GM21825 (cell line): ENCODE measurements around the gene QKI.
"Not testable (repeated sequence)": the region's sequence is repeated elsewhere in the genome, so short reads cannot be mapped to it uniquely, and the experiment has no call there.

Source experiments
- ATAC-seq: cut with Tn5 transposase; IDR thresholded peaks from one replicate; pipeline ENCODE4 v1.9.1; 2021; ENCODE audit warnings: mild to moderate bottlenecking, moderate library complexity; ENCODE audit not compliant: unreplicated experiment

QKI gene

DNA sequence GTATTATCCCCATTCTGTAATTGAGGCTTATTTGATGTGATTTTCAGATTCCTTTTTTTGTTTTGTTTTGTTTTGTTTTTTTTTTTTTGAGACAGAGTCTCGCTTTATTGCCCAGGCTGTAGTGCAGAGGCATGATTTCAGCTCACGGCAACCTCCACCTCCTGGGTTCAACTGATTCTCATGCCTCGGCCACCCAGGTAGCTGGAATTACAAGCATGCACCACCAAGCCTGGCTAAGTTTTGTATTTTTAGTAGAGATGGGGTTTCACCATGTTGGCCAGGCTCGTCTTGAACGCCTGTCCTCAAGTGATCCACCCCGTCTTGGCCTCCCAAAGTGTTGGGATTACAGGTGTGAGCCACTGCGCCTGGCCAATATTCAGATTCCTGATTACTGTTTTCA, 62.4 kb downstream of the QKI start:
- ATAC-seq: not testable (repeated sequence)

DNA sequence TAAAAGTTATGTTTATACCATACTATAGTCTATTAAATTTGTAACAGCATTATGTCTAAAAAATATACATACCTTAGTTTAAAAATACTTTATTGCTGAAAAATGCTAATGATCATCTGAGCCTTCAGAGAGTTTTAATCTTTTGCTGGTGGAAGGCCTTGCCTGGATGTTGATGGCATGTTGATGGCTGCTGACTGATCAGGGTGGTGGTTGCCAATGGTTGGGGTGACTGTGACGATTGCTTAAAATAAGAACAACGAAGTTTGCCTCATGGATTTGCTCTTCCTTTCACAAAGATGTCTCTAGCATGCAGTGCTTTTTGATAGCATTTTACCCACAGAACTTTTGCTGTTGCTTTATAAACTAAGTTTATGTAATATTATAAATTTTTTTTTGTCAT, 68.6 kb downstream of the QKI start:
- no peak for ATAC-seq

DNA sequence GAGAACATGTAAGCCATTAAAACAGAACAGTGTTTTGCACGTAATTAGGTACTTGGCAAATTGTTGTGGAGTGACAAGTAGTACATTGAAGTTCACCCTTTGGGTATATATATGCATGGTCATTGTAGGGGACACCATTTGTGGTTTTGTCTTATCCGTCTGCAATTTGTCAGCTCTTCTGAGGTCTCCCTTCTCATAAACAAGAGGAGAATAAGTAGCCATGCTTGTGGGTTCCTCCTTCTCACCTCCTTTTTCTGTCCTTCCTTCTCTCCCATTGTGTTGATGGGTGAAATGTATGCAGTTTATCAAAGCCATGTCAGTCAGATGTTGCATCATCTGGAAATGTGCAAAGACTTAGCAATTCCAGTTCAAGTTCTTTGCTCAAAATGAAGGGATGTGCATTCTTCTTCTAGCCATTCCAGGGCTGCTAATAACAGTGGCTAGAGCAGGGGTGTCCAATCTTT, 70.9 kb downstream of the QKI start:
- ATAC-seq: no peak

DNA sequence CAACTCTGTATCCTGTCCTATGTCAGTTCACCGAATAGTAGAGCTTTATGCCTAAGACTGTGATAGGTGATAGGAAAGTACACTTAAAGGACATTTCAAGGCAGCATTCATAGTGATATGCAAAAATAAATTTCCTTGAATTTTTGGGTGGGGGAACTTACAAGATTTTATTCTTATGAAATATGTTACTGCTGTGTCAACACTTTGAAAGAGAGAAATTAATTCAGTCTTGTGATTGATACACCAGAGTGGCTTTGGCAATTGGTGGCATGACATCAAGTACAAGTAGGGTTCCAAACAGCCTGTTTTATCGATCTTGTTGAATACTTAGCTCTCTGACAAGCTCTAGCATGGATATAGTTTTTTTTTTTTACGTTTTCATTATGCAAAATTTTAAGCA, 72.3 kb downstream of the QKI start:
- no peak for ATAC-seq

DNA sequence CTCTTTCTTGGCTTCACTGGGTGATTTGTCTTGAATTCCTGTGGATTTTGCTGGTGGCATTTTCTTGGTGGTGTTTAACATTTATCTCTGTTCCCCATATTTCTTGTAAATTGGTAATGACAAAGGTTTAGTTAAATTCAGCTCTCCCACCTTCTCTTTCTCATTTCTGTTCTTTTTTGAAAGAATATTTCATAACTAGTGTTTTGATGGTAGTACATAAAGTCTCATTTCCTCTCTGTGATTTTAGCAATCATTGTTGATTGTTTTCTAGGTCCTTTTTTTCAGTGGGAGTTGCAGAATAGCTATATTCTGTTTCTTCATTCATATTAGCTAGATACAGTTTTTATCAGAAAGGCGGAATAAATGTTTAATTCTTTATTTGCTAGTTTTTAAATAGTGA, 73.1 kb downstream of the QKI start:
- ATAC-seq: no peak

DNA sequence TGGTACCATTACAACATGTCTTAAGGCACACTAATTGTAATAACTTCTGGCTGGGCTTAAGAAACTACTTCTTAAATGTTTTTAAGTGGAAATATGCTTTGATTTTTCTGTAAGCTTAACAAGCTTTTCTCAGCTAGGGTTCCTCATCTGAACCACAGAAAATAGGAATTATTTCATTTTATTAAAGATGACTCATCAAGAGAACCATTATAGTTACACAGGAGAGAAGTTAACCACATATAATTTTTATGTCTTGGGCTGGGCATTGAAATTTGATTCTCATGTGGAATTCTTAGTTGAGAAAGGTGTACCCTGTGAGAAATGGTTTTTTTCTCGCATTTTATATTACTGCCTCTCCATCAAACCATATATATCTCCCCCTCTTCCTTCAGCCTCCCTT, 75.1 kb downstream of the QKI start:
- no peak for ATAC-seq

DNA sequence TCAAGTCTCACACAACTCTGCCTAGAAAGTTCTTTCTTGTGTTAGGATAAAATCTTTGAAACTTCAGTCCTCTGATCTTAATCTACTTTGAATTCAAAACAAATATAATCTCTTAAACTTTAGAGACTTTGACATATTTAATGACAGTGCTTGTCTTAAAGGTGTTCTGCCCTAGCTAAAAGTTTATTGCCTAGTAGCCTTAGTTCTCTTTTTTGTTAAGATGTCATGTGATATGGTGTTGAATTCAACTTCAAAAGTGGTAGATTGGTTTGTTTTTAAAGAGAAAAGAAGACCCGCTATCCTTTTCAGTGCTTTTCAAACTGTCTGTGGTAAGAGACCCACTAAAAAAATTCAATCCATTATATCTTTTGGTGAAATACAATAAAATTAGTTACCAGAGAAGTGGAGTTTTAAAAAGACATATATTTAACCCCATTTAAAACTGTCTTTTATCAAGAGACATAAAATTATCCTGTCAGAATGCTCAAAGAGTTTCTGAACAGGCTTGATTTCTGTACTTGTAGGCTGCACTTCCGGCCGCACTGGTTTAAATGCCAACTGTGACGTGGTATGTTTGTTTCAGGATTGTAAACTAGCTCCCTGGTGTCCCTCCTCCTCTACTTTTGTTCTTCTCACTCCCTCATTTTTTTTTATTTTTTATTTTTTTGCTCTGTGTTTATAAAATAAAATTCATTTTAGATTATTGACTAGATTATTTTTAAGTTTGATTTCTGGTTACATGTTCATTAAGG, 76.5 kb downstream of the QKI start:
- ATAC-seq: no peak

DNA sequence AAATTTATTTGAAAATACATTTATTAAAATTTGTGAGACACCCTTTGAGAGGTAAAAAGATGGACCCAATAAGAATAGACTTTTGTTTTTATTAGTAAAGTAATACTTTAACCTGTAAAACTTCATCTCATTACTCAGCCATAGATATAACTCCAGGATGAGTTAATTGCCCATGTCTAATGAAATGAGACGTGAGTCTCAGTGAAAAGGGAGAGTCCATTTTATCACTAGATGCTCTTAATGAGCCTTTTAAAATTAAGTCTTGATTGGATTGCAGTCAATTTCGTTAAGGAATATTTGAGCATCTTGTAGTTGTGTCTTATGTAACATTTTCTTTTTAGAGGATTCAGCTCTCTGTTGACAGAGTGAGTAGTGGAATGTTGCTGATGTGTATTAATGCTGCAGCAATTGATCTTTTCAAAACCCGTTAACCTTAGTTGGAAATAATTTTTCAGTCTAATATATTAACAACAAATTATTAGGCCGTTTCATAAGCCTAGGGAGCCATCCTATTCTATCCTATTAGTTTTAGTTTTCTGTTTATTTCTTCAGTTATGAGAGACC, 77.3 kb downstream of the QKI start:
- no peak for ATAC-seq

DNA sequence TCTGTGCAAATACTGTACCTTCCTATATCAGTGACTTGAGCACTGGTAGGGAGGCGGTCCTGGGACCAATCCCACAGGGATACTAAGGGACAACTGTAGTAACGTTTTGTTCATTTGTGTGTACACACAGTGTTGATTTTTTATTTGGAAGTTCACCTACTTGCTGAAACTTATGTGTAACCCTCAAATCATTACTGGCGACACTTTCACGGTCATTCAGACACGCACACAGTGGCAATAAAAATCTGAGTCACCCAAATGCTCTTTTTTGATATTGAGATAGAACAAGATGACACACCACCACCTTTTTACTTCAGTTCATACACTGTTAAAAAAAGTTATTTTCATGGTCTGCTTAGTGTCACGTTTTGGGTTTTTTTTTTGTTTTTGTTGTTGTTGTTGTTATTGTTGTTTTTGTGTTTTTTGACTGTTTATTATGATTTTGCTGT, 79.8 kb downstream of the QKI start:
- no peak for ATAC-seq

DNA sequence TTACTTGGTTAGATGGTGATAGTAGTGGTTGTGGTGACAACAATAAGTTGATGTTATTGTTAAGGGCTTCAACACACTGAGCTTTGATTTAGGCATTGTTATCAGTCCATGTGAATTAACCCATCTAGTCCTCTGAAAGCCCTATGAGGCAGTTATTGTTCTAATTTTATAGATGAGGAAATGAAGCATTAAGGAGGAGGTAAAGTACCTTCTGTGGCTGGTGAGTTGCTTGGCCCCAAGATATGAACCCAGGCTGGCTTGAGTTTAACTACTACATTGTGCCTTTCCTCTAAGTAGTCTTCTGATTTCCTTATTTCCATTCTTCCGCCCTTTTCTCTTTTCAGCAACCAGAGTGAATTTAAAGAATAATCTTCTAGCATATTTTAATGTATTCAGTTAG, 81.7 kb downstream of the QKI start:
- ATAC-seq: no peak

DNA sequence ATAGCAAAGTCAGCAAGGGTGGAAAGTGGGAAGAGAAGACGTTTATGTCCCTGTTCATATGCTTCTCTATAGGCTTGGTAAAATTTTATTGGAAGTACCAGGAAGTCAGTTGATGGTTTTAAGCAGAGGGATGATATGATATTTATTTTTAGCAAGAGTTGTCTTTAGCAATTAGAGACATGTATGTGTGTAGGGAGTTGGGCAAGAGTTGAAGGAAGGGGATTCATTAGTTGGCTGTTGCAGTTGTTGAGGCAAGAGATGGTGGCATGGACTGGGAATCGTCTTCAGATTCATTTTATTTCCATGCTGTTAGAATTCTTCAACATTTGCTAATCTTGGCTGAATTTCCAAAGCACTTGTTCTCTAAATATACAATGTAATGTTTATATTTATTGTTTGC, 85.6 kb downstream of the QKI start:
- ATAC-seq: no peak

DNA sequence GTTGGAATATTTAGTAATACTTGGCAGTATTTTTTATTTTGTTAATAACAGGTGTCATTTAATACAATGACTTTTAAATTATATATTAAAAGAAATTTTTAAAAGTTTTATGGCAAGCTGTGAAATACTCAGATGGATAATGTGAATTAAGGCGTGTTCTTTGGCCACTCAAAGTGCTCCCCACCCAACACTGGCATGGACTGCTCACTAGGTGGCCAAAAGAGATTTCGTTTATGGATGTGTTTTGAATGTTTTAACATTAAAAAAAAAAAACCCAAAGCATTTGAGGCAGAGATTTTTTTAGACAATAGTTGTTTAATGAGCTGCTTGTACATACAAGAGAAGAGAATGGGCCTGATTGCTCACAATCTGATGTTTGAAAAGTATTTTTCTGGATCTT, 86.5 kb downstream of the QKI start:
- ATAC-seq: no peak

DNA sequence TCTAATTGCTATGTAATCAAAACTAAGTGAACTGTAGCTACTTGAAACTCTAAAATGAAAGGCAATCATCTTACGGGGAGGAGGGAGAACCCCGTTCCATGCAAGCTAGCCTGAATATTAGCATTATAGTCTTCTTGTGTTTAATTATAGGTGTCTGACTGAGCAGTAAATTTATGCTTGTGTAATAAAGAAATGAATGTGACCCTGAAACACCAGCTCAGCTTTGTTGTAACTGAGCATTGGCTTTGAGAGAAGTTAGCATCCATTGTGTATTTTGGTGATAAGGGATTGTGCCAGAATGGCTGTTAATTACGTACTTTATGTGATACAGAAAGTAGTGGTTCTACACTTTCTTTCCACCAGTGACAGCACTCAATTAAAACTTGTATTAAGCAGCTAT, 86.9 kb downstream of the QKI start:
- no peak for ATAC-seq

DNA sequence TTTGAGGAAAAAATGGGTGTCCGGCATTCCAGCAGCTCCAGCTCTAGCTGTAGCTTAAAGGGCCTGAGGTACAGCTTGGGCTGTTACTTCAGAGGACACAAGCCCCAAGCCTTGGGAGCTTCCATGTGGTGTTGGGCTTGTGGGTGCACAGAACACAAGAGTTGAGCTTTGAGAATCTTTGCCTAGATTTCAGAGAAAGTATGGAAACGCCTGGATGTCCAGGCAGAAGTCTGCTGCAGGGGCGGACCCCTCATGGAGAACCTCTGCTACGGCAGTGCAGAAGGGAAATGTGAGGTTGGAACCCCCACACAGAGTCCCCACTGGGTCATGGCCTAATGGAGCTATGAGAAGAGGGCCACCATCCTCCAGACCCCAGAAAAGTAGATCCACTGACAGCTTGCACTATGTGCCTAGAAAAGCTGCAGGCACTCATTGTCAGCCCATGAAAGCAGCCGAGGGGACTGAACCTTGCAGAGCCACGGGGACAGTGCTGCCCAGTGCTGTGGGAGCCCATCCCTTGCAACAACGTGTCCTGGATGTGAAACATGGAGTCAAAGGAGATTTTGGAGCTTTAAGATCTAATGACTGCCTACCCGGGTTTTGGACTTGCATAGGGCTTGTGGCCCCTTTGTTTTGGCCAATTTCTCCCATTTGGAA, 90.6 kb downstream of the QKI start:
- ATAC-seq: no peak

DNA sequence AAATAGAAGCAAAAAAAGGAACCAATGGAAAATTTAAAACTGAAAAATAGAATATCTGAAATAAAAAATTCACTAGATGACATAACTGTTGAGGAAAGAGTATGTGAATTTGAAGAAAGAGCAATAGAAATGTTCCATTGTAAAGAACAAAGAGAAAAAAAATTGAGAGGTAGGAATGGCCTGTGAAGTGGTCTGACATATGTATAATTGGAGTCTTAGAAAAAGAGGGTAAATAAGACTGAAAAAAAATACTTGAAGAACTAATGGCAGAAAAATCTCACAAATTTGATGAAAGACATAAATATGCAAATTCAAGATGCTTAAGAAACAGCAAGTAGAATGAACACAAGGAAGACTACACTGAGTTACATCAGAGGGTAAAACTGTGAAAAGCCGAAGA, 93.4 kb downstream of the QKI start:
- ATAC-seq: no peak

DNA sequence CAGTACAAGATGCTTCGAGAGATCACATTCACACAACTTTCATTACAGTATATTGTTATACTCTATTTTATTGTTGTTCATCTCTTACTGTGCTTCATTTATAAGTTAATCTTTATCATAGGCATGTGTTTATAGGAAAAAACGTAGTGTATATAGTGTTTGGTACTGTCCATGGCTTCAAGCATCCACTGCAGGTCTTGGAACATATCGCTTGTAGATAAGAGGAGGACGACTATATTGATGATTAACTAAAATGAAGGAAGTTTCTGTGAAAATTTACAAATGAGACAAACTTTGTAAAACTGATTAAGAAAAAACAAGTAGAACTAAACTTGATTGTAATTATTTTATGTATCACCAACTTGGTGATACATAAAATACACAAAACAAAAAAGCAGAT, 98.5 kb downstream of the QKI start:
- ATAC-seq: no peak

DNA sequence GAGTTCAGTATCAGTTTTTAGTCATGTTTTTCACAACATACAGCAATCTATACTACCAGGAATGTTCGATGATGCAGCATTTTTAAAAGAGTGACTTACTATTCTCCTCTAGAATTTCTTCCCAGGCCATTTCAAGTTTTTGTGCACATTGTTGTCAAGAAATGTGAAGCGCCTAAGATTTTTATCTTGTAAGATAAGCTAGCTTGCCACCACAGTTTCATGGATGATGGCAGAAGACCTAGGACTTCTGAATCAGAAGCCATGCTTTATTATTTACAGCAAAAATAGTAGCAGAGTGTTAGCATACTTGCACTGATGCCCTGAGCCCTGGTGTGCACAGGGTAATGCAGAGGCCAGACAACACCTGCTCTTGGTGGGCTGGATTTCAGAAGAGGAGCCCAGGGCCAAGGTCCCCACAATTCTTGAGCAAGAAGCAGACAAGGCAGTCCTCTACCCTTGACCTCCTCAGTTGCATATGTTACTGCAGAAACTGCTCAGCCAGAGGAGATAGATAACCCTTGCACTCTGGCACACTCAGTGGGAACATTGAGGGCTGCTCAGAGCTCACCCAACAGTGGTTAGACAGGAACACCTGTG, 99.2 kb downstream of the QKI start:
- no peak for ATAC-seq

DNA sequence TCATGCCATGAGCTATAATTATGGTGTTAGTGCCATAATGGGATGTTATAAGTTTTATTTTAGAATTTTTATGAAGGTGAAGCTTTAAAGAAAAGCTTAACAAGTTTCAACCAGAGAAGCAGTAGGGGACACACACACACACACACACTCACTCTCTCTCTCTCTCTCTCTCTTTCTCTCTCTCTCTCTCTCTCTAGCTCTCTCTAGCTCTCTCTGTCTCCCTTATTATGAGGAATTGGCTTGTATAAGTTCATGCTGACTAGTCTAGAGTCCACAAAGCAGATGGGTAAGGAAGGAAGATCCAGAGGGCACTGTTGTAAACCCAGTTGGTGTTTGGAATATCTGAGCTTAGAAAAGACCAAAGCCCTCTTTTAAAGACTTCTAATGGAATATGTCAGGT, 102.4 kb downstream of the QKI start:
- ATAC-seq: no peak

DNA sequence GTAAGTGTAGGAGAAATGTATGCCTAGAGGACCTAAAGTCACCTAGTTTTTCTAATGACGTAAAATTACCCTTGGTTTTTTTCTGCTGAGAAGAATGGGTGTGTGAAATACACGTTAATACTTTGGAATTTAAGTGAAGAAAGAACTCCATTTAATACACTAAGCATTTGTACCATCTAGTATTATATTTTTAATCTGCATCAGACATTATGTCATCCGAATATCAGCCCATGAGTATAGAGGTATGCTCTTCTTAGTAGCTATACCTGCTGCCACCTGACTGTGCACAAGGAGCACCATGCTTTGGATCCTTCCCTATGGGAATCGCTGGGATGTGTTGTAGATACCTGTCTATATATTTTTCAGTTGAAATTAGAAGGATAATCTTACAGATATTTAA, 106.4 kb downstream of the QKI start:
- no peak for ATAC-seq

DNA sequence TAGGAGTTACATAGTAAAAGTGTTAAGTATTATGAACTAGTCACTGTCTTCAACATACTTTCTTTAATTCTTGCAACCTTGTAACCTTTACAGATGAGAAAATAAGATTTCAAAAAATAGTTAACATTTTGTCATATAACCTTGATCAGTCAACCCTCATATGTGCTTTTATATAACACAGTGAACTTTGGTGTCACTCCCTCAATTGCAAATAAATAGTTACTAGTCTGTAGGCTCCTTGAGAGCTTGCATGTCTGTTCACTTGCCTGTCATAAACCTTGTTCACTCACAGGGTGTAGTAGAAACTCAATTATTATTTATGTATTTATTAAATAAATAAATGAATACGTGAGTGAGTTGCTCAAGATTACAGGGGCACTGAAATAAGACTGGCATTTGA, 107.5 kb downstream of the QKI start:
- no peak for ATAC-seq

DNA sequence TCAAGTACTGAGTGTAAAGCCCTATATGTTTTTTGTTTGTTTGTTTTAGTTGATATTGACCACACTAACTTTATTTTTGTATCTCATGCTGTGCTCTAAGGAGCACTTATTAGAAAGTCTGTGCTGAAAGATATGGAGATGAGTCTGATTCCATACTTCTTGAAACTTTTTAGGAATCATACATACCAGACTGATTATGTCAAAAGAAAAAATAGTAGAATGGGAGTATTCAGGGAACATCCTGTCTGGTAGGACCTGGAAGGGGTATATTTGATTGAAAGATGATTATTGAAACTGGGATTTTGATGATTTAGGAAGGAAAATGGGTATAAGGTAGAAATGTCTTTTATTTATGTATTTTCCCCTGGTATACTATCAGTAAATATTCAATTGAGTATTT, 111.4 kb downstream of the QKI start:
- no peak for ATAC-seq

DNA sequence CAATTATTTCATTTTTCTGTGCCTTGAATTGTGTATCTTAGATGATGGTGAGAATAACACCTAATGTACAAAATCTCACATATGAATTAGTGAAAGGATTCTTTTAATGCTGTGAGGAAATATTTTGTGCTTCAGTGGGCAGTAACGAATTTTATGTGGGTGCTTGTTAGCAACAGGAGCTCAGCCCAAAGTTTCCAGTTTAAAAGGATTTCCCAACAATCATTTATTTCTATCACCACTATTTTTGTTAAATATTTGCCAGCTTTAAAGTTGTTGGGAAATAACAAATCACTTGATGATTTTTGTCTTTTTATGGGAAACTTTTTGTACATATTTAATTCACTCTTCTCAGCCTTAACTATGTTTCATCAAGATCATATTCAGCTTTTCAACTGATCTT, 111.8 kb downstream of the QKI start:
- no peak for ATAC-seq
